Suprapubic skin (tissue), 4 donors: Measurements from ENCODE around the gene C9orf153.

ENCODE experiments used
- CTCF ChIP-seq, 2 donors: fragments of 200-600 bp in 1 of 2; fragments of 450-650 bp in 1 of 2; sonication (generic) in 1 of 2; IDR thresholded peaks; one replicate each; pipeline ENCODE4 v1.5.1; 2016 to 2019; ENCODE audit warnings: antibody characterized with exemption in 2 of 2, mild to moderate bottlenecking in 1 of 2, moderate library complexity in 1 of 2
- EP300 ChIP-seq: sonication (generic); formaldehyde crosslinking; IDR thresholded peaks from one replicate; pipeline ENCODE4 v1.6.1; 2017; ENCODE audit warnings: antibody characterized with exemption
- POLR2AphosphoS5 ChIP-seq, 3 donors: sonication (generic); formaldehyde crosslinking; IDR thresholded peaks; one replicate each; pipeline ENCODE4 v1.6.1; 2017; ENCODE audit warnings: antibody characterized with exemption in 3 of 3

- TF ChIP-seq CTCF (IDR thresholded peaks at IDR 0.05) (no peak), EP300 (no peak), POLR2AphosphoS5 (IDR thresholded peaks at IDR 0.05) (no peak)
Measured at GRCh38 chr9:86183229-86184137, 76.0 kb downstream of the C9orf153 start.
